ENCODE measurements around the gene MAML3.

- no peak for TF ChIP-seq POLR2AphosphoS5 (IDR thresholded peaks at IDR 0.05; ENCODE audit: low read depth, low read length)
- no peak for TF ChIP-seq POLR2A (IDR thresholded peaks at IDR 0.05; ENCODE audit: low read depth, low read length)
- TF ChIP-seq POU2F2 (IDR thresholded peaks at IDR 0.05; ENCODE audit: low read depth, low read length): no peak
- no peak for TF ChIP-seq TAF1 (IDR thresholded peaks at IDR 0.05; ENCODE audit: low read depth, low read length)
Measured at GRCh38 chr4:139682741-139683151, 471.2 kb downstream of the MAML3 start.

Data from GM12891 (cell line).